GM19463 (cell line): Measurements from ENCODE around the gene CACNA2D3.

Source experiments
- ATAC-seq: cut with Tn5 transposase; IDR thresholded peaks from one replicate; pipeline ENCODE4 v1.9.1; 2021; ENCODE audit warnings: mild to moderate bottlenecking, moderate library complexity; ENCODE audit not compliant: unreplicated experiment

CACNA2D3 gene

GRCh38 chr3:54264050-54264449 lies 141.7 kb downstream of the CACNA2D3 start:
- ATAC-seq: no peak

GRCh38 chr3:54270816-54271526 lies 148.6 kb downstream of the CACNA2D3 start:
- ATAC-seq: no peak

- no peak for ATAC-seq
Measured at GRCh38 chr3:54273791-54274190, 151.4 kb downstream of the CACNA2D3 start.

GRCh38 chr3:54274607-54275006 lies 152.3 kb downstream of the CACNA2D3 start:
- ATAC-seq: no peak

- ATAC-seq: no peak
Measured at GRCh38 chr3:54279005-54279583, 156.7 kb downstream of the CACNA2D3 start.

GRCh38 chr3:54283470-54283869 lies 161.1 kb downstream of the CACNA2D3 start:
- no peak for ATAC-seq

GRCh38 chr3:54294214-54294613 lies 171.9 kb downstream of the CACNA2D3 start:
- no peak for ATAC-seq

GRCh38 chr3:54296531-54296930 lies 174.2 kb downstream of the CACNA2D3 start:
- ATAC-seq: no peak

GRCh38 chr3:54299169-54299935 lies 177.0 kb downstream of the CACNA2D3 start:
- no peak for ATAC-seq

GRCh38 chr3:54303517-54304375 lies 181.4 kb downstream of the CACNA2D3 start:
- ATAC-seq: no peak

- ATAC-seq: no peak
Measured at GRCh38 chr3:54304877-54305276, 182.5 kb downstream of the CACNA2D3 start.

- no peak for ATAC-seq
Measured at GRCh38 chr3:54305409-54306099, 183.2 kb downstream of the CACNA2D3 start.

- ATAC-seq: no peak
Measured at GRCh38 chr3:54307566-54308180, 185.3 kb downstream of the CACNA2D3 start.

GRCh38 chr3:54309601-54310000 lies 187.2 kb downstream of the CACNA2D3 start:
- ATAC-seq: no peak

- ATAC-seq: no peak
Measured at GRCh38 chr3:54311211-54311747, 188.9 kb downstream of the CACNA2D3 start.

- no peak for ATAC-seq
Measured at GRCh38 chr3:54312156-54312899, 190.0 kb downstream of the CACNA2D3 start.

- no peak for ATAC-seq
Measured at GRCh38 chr3:54313418-54313817, 191.1 kb downstream of the CACNA2D3 start.

- ATAC-seq: no peak
Measured at GRCh38 chr3:54321520-54321919, 199.2 kb downstream of the CACNA2D3 start.

GRCh38 chr3:54322354-54322753 lies 200.0 kb downstream of the CACNA2D3 start:
- no peak for ATAC-seq
